ENCODE data around the gene ZNF441.

DNA sequence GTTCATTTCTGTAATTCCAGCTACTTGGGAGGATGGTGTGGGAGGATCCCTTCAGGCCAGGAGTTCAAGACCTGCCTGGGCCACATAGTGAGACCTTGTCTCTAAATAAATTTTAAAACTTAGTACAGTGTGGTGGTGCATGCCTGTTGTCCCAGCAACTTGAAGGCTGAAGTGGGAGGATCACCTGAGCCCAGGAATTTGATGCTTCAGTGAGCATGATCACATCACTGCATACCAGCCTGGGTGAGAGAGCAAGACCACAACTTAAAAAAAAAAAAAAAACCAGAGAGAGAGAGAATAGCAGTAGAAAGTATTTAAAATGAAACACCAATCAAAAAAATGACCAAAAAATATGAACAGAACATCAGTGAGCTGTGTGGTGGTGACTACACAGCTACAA, 20.9 kb upstream of the ZNF441 start:
- no peak for TF ChIP-seq CTCF (IDR thresholded peaks at IDR 0.05; ENCODE audit: low read depth, low read length, poor library complexity, severe bottlenecking)
- no peak for TF ChIP-seq EZH2phosphoT487 (IDR thresholded peaks at IDR 0.05; ENCODE audit: borderline replicate concordance, low read length)
